NCI-H2029 (cell line): ENCODE results near the gene FGF19.

Experiments used
- DNase-seq: peaks from one replicate; lab custom pipeline; 2025; lab: John Stamatoyannopoulos, UW

The FGF19 gene

GRCh38 chr11:69718147-69718546, 14.3 kb upstream of the FGF19 start:
- DNase-seq: no peak

GRCh38 chr11:69716891-69717747, 13.3 kb upstream of the FGF19 start:
- DNase-seq: no peak

- no peak for DNase-seq
These were observed 12.3 kb upstream of the FGF19 start for GRCh38 chr11:69716099-69716498.

GRCh38 chr11:69715446-69715845, 11.6 kb upstream of the FGF19 start:
- no peak for DNase-seq

- DNase-seq: no peak
These were observed 8.3 kb upstream of the FGF19 start for GRCh38 chr11:69711822-69712801.

- DNase-seq: no peak
These were observed 5.0 kb upstream of the FGF19 start for GRCh38 chr11:69708736-69709401.

- no peak for DNase-seq
These were observed 3.4 kb upstream of the FGF19 start for GRCh38 chr11:69707176-69707575.

GRCh38 chr11:69705901-69706787, 2.3 kb upstream of the FGF19 start:
- DNase-seq: no peak

- no peak for DNase-seq
These were observed 1.6 kb upstream of the FGF19 start for GRCh38 chr11:69705351-69705811.

GRCh38 chr11:69704508-69705253, 859 bp upstream of the FGF19 start:
- DNase-seq: no peak

GRCh38 chr11:69703453-69703767, 412 bp downstream of the FGF19 start:
- no peak for DNase-seq

GRCh38 chr11:69702769-69703452, 911 bp downstream of the FGF19 start:
- no peak for DNase-seq

GRCh38 chr11:69702239-69702691, 1.6 kb downstream of the FGF19 start:
- DNase-seq: no peak

- peak; percentile 78 for DNase-seq
These were observed 3.3 kb downstream of the FGF19 start for GRCh38 chr11:69700278-69701140.

- peak; percentile 52 for DNase-seq
These were observed 4.6 kb downstream of the FGF19 start for GRCh38 chr11:69699213-69699612.

GRCh38 chr11:69698362-69698761, 5.5 kb downstream of the FGF19 start:
- no peak for DNase-seq

- DNase-seq: no peak
These were observed 6.0 kb downstream of the FGF19 start for GRCh38 chr11:69697861-69698260.

- DNase-seq: no peak
These were observed 6.4 kb downstream of the FGF19 start for GRCh38 chr11:69697469-69697843.
